Panc1 (cell line): ENCODE results near the gene CELF2. TPM values are rescaled to one million over a fixed set of nuclear protein-coding genes. Genes with fewer than 3 reads are reported as not detected.

Source experiments
- ATAC-seq: fragments of 200-7000 bp; cut with Tn5 transposase; 2 replicates; pipeline ENCODE4 v1.9.1; 2020; ENCODE audit warnings: mild to moderate bottlenecking, moderate library complexity
- BruUV-seq: library from RNA; stranded (reverse); fragments of 400-500 nt; replicated peaks from 2 replicates; lab custom pipeline; 2021; lab: Mats Ljungman, UMichigan
- CTCF ChIA-PET: fragments of 300-600 bp; sonication (Branson Sonifier 250); formaldehyde crosslinking; loops from one replicate; lab custom pipeline; 2022; ENCODE audit warnings: antibody characterized with exemption; lab: Charles Lee
- POLR2A ChIA-PET: fragments of 300-600 bp; sonication (Branson Sonifier 250); formaldehyde crosslinking; loops from one replicate; lab custom pipeline; 2022; ENCODE audit warnings: antibody characterized with exemption; lab: Charles Lee
- DNase-seq: peaks from one replicate; pipeline ENCODE4 v3.0.0-alpha.2; 2010; ENCODE audit warnings: low read depth, low spot score
- H3K27ac ChIP-seq: 2 replicates; pipeline ENCODE4 v1.5.1; 2011; ENCODE audit warnings: mild to moderate bottlenecking, low read length, inconsistent platforms
- H3K27me3 ChIP-seq: fragments of 200-500 bp; sonication (Bioruptor generic); 2 replicates; pipeline ENCODE4 v1.6.0; 2014; ENCODE audit warnings: low read length, inconsistent platforms; ENCODE audit not compliant: control insufficient read depth, insufficient read depth
- H3K36me3 ChIP-seq: fragments of 200-500 bp; sonication (Bioruptor generic); 2 replicates; pipeline ENCODE4 v1.5.1; 2014; ENCODE audit warnings: inconsistent platforms, mild to moderate bottlenecking, low read length, moderate library complexity; ENCODE audit not compliant: control insufficient read depth, insufficient read depth
- H3K4me1 ChIP-seq: 2 replicates; pipeline ENCODE4 v1.5.1; 2011; ENCODE audit warnings: inconsistent platforms, mild to moderate bottlenecking, low read length, moderate library complexity; ENCODE audit not compliant: control insufficient read depth, insufficient read depth
- H3K4me3 ChIP-seq, 2 experiments: 2 replicates each; pipeline ENCODE4 v1.5.1; 2011 to 2012; ENCODE audit warnings: low read depth in 2 of 2, low read length in 2 of 2, mild to moderate bottlenecking in 2 of 2, inconsistent platforms in 1 of 2, moderate library complexity in 1 of 2
- H3K9me3 ChIP-seq: fragments of 200-500 bp; sonication (Bioruptor generic); 2 replicates; pipeline ENCODE4 v1.5.1; 2014; ENCODE audit warnings: low read depth, mild to moderate bottlenecking, inconsistent platforms, low read length, moderate library complexity; ENCODE audit not compliant: control insufficient read depth, insufficient read depth
- CTCF ChIP-seq: fragments of 450-650 bp; IDR thresholded peaks from 2 replicates; pipeline ENCODE4 v1.5.1; 2017; ENCODE audit warnings: mild to moderate bottlenecking
- POLR2AphosphoS5 ChIP-seq: IDR thresholded peaks from 2 replicates; pipeline ENCODE4 v1.6.1; 2012; ENCODE audit warnings: mild to moderate bottlenecking, low read depth, low read length, moderate library complexity
- REST ChIP-seq, 2 experiments: IDR thresholded peaks; 2 replicates each; pipeline ENCODE4 v1.6.1; 2011 to 2012; ENCODE audit warnings: low read depth in 2 of 2, control low read depth in 1 of 2, low read length in 1 of 2, mild to moderate bottlenecking in 1 of 2, moderate library complexity in 1 of 2; ENCODE audit not compliant: insufficient read depth in 1 of 2
- SIN3A ChIP-seq: IDR thresholded peaks from 2 replicates; pipeline ENCODE4 v1.6.1; 2012; ENCODE audit warnings: low read depth, mild to moderate bottlenecking, low read length, moderate library complexity, borderline replicate concordance; ENCODE audit not compliant: insufficient read depth
- TCF7L2 ChIP-seq: IDR thresholded peaks from 2 replicates; pipeline ENCODE4 v1.6.1; 2011; ENCODE audit warnings: mild to moderate bottlenecking, low read depth, low read length, inconsistent platforms
- in situ Hi-C: cut with HindIII; loops from 2 replicates; pipeline ENCODE4 v1.10.0; 2016; ENCODE audit warnings: low sequenced_read_pairs, low pct_unique_long_range_greater_than_20kb
- intact Hi-C: fragments of 100-400 bp; cut with micrococcal nuclease; formaldehyde crosslinking; loops from one replicate; pipeline ENCODE4 v1.10.0; 2022; ENCODE audit not compliant: unreplicated experiment
- total RNA-seq: library from RNA; stranded (reverse); gene quantifications from one replicate; pipeline ENCODE4 v1.2.1, GENCODE V29; 2021; ENCODE audit not compliant: unreplicated experiment

CELF2 gene
- total RNA-seq, 1 experiment from 2014 or later, result 0.44 TPM

- intact Hi-C loops (no loop called here), in situ Hi-C loops (no loop called here)
- DNase-seq, result no peak
- Histone ChIP-seq H3K27ac (no peak overlapping the region), H3K9me3 (no peaks in the 10 kb centered on the region), H3K36me3 (no peaks in the 10 kb centered on the region), H3K4me1 (no peaks in the 10 kb centered on the region), H3K27me3 (no peaks in the 10 kb centered on the region), H3K4me3 (no peak overlapping the region)
- ChIA-PET CTCF (no interaction called here), POLR2A (no interaction called here)
- no peak for TF ChIP-seq REST (IDR thresholded peaks at IDR 0.05; ENCODE audit: insufficient read depth in 1 of 2, low read depth in 2 of 2, low read length in 1 of 2)
- no peak for TF ChIP-seq TCF7L2
- TF ChIP-seq CTCF, result no peak
- TF ChIP-seq SIN3A, result no peak
- no peak for TF ChIP-seq POLR2AphosphoS5
- BruUV-seq, result no TSS peak
- ATAC-seq, result no peak
Observed at GRCh38 chr10:11213137-11213536, 195.5 kb downstream of the CELF2 start.

GRCh38 chr10:11214407-11214806, 196.7 kb downstream of the CELF2 start:
- TF ChIP-seq TCF7L2 (no peak), CTCF (no peak), POLR2AphosphoS5 (no peak), REST (IDR thresholded peaks at IDR 0.05; ENCODE audit: insufficient read depth in 1 of 2, low read depth in 2 of 2, low read length in 1 of 2) (no peak), SIN3A (no peak)
- Histone ChIP-seq H3K9me3 (no peaks in the 10 kb centered on the region), H3K36me3 (no peaks in the 10 kb centered on the region), H3K4me1 (no peaks in the 10 kb centered on the region), H3K27ac (no peak overlapping the region), H3K4me3 (no peak overlapping the region), H3K27me3 (no peaks in the 10 kb centered on the region)
- intact Hi-C loops, result no loop called here
- POLR2A ChIA-PET, result no interaction called here
- DNase-seq, result no peak
- CTCF ChIA-PET, result no interaction called here
- ATAC-seq, result no peak
- in situ Hi-C loops, result no loop called here
- BruUV-seq, result no TSS peak
